Esophagus (tissue), 2 donors: Measurements from ENCODE around the gene GINS2. TPM values are rescaled to one million over a fixed set of nuclear protein-coding genes. Genes with fewer than 3 reads are reported as not detected.

Experiments used
- H3K27ac ChIP-seq, 2 donors: one replicate each; pipeline ENCODE4 v1.5.1; 2013; ENCODE audit warnings: low read depth in 2 of 2, mild to moderate bottlenecking in 2 of 2, inconsistent platforms in 1 of 2, low read length in 1 of 2, moderate library complexity in 1 of 2
- H3K27me3 ChIP-seq, 2 donors: one replicate each; pipeline ENCODE4 v1.6.1; 2013; ENCODE audit warnings: low read length in 2 of 2, control low read depth in 1 of 2, mild to moderate bottlenecking in 1 of 2; ENCODE audit not compliant: insufficient read depth in 2 of 2, control insufficient read depth in 1 of 2
- H3K36me3 ChIP-seq, 2 donors: one replicate each; pipeline ENCODE4 v1.6.1; 2013; ENCODE audit warnings: low read length in 1 of 2; ENCODE audit not compliant: control insufficient read depth in 2 of 2, insufficient read depth in 2 of 2
- H3K4me1 ChIP-seq, 2 donors: one replicate each; pipeline ENCODE4 v1.6.1; 2013; ENCODE audit warnings: low read length in 1 of 2; ENCODE audit not compliant: control insufficient read depth in 2 of 2, insufficient read depth in 2 of 2
- H3K4me3 ChIP-seq, 2 donors: one replicate each; pipeline ENCODE4 v1.5.1; 2013; ENCODE audit warnings: low read length in 2 of 2, mild to moderate bottlenecking in 2 of 2, low read depth in 1 of 2, moderate library complexity in 1 of 2
- H3K9me3 ChIP-seq, 2 donors: one replicate each; pipeline ENCODE4 v1.6.1; 2013; ENCODE audit warnings: mild to moderate bottlenecking in 2 of 2, low read depth in 1 of 2, low read length in 1 of 2, moderate library complexity in 1 of 2; ENCODE audit not compliant: control insufficient read depth in 2 of 2, insufficient read depth in 1 of 2
- WGBS, 2 donors: extraction: QIAGEN DNeasy Blood & Tissue Kit; methylation state at CpG; one replicate each; pipeline ENCODE4 v1.1.7; 2013; 5-methylcytosine and 5-hydroxymethylcytosine counted together
- polyA plus RNA-seq, 2 donors: library from polyadenylated mRNA; stranded (reverse); fragments of 200-250 nt; gene quantifications; one replicate each; pipeline ENCODE4 v1.2.3, GENCODE V29; 2013
- donor health status: healthy with polysubstance abuse.
- donor health status: Bipolar disorder and iron deficiency.

GINS2 gene
- polyA plus RNA-seq, 2 donors = 3.2 to 6.6 TPM

DNA sequence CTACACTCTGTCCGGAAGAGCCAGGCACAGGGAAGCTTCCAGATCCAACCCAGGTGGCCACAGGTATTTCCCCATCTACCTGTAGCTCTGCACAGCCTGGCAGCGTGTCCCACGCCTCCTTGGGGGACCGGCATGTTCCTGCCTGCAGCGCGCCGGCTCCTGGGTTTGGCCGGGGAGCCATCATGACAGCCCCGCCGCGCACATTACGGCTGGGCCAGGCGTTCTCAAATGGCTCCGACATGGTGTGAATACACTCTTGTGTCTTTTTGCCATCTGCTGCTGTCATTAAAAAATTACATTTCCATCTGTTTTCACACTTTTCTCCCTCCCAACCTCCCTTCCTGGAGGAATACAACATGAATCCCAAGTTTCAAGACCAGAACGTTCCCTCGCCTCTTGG, 8.0 kb upstream of the GINS2 start:
- H3K4me3 ChIP-seq = no peak overlapping the region
- WGBS, 2 donors = 37 to 69% methylated on average over 16 of the region's 16 CpGs
- H3K27me3 ChIP-seq = no peaks in the 10 kb centered on the region
- peaks cover 0 to 5% of the 10 kb centered on the region in 2 donors for H3K4me1 ChIP-seq
- H3K36me3 ChIP-seq = no peaks in the 10 kb centered on the region
- H3K27ac ChIP-seq = no peak overlapping the region
- H3K9me3 ChIP-seq = peaks cover 0 to 2% of the 10 kb centered on the region in 2 donors

DNA sequence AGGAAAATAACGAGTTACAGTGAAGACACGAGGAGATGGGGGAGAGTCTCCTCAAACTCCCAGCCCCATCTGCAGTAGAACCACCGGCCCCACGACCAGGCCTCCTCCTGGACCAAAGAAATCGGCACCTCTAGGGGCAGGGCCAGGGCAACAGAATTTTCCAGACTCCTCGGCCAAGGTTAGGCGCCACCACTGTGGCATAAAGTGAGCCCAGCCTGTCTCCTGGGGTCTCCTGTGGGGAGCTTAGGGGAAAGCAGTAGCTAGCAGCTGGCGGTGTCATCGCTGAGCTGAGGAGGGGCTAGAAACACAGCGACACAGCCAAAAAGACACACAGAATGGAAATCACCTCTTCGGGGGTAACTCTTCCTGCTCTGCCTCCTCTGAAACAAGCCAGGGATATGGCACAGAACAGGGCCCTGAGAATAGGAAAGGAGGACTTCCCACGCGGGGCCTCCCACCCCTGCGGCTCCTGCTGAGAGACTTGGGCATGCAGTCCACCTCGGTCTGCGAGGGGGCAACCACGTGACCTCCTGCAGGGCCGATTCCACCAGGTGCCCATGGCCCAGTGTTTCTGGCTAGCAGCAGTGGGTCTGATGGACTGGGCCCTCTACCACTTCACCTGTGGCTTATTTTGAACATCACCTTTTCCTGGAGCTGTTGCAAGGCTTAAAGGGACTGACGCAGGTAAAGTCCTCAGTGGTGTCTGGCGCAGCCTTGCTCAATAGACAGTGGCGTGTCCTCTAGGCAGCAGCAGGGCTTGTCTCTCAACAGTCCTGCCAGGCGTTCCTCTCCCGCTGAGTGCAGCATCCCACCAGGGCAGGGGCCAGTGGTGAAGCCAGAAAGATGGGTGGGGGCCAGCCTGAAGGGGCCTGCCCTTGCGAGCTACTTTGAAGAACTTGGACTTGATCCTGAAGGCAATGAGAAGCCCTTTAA, 6.7 kb upstream of the GINS2 start:
- H3K9me3 ChIP-seq = no peaks in the 10 kb centered on the region

DNA sequence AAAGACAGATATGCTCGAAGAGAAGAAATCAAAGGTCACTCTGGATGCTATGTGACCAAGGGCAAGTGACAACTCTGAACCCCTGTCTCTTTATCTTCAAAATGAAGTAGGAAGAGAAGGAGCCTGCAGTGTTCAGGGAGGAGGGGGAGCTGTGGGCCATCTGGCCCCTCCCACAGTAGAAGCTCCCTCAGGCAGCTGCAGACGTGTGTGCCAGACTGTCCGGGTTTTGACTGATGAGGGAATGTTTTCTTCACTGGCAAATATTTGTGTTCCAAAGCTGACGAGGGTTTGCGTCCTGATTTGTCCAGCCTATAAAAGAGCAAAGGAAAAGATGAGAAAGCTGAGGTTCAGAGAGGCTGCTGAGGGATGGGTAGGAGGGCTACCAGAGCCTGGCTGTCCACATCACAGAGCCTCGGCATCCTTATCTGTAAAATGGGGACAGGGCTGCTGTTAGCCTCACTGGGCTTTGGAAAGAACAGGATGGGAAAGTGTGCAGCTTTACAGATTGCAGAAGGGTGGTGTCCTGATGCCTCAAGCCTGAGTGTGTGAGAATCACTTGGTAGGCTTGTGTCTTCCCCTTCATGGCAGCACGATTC, 1.8 kb upstream of the GINS2 start:
- no peak overlapping the region for H3K27ac ChIP-seq
- no peaks in the 10 kb centered on the region for H3K36me3 ChIP-seq
- no peaks in the 10 kb centered on the region for H3K27me3 ChIP-seq
- H3K4me3 ChIP-seq = no peak overlapping the region
- H3K4me1 ChIP-seq = peaks cover 0 to 3% of the 10 kb centered on the region in 2 donors
- H3K9me3 ChIP-seq = no peaks in the 10 kb centered on the region
- WGBS, 2 donors = 32 to 39% methylated on average over 7 of the region's 7 CpGs

More for the DNA sequence above, 6.7 kb upstream of the GINS2 start:
- no peak overlapping the region for H3K27ac ChIP-seq
- no peak overlapping the region for H3K4me3 ChIP-seq
- H3K36me3 ChIP-seq = no peaks in the 10 kb centered on the region
- WGBS, 2 donors = 77 to 81% methylated on average over 24 of the region's 24 CpGs
- H3K27me3 ChIP-seq = no peaks in the 10 kb centered on the region
- peaks cover 0 to 5% of the 10 kb centered on the region in 2 donors for H3K4me1 ChIP-seq

DNA sequence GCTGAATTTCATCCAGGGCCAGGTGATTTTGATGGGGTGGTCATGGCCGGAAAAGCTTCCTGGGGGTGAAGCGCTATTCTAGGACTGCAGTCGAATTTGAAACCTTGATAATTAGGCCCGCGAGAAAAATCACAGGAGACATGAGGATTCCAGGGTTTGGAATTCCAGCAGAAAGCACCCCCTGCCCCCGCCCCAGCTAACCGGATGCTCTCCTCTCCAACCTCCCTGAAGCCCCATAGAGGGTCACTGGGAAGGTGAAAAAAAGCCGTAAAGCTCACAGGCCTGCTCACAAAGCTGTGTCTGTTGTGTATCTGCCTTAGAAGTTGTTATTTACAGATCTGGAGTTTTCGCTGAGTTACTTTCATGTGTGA, 1.2 kb upstream of the GINS2 start:
- Histone ChIP-seq H3K36me3 (no peaks in the 10 kb centered on the region), H3K27me3 (no peaks in the 10 kb centered on the region), H3K27ac (no peak overlapping the region), H3K4me3 (no peak overlapping the region), H3K4me1 (peaks cover 0 to 3% of the 10 kb centered on the region in 2 donors), H3K9me3 (no peaks in the 10 kb centered on the region)
- 53 to 65% methylated on average over 9 of the region's 9 CpGs for whole genome bisulfite sequencing, 2 donors

DNA sequence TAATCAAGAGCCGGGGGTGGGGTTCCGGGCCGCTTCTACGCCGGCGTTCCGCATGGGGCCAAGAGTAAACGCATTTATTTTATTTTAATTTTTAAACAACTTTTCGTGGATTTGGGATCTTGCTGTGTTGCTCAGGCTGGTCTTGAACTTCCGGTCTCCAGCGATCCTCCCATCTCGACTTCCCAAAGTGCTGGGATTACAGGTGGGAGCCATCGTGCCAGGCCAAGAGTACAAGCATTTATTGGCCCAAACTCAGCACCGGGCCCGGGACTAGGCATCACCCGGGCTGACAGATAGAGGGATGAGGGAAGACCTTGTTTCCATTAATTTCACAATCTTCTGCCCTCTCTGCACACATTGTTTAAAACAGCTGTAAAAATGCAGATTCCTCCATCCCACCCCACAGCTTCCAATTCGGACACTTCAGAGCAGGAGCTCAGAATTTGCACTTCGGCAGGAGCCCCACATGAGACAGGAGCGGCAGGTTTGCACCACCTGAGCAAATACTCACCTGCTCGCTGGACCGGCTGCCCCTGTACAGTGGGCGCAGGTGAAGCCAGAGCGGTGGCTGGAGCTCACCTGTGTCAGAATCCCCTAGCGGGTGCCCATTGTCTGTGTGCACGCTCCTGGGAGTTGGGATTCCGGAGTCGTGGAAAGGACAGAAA, 663 bp upstream of the GINS2 start:
- WGBS, 2 donors = 30 to 34% methylated on average over 26 to 27 of the region's 27 CpGs
- H3K9me3 ChIP-seq = no peaks in the 10 kb centered on the region
- H3K4me1 ChIP-seq = peaks cover 0 to 3% of the 10 kb centered on the region in 2 donors
- peak overlapping the region in 1 of 2 donors; percentile 29 for H3K4me3 ChIP-seq
- no peaks in the 10 kb centered on the region for H3K27me3 ChIP-seq
- no peaks in the 10 kb centered on the region for H3K36me3 ChIP-seq
- no peak overlapping the region for H3K27ac ChIP-seq

DNA sequence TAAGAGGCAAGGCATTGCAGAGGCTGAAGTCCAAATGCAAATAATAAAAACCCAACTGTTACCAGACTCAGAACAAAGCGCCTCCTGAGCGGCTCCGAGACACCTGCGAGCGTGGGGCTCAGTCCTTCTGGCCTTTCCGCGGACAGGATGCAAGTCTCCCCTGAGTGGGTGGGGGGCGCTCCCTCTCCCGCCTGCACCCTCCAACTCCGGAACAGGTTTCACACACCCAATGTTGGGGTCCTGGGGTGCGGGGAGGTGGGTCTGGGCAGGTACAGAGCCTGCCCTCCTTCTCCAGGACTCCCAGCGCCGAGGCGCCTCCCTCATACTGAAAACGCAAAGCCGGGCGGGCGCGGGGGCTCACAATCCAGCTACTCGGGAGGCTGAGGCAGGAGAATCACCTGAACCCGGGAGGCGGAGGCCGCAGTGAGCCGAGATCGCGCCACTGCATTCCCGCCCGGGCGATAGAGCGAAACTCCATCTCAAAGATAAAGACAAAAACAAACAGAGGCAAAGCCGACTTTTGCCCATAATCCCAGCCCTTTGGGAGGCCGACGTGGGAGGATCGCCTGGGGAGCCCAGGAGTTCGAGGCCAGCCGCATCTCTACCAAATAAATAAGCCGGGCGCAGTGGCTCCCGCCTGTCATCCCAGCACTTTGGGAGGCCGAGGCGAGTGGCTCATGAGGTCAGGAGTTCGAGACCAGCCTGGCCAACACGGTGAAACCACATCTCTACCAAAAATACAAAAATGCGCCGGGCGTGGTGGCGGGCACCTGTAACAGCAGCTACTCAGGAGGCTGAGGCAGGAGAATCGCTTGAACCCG, 893 bp downstream of the GINS2 start:
- no peak overlapping the region for H3K27ac ChIP-seq
- H3K4me3 ChIP-seq = peak overlapping the region; percentile 63 to 65
- peaks cover 0 to 3% of the 10 kb centered on the region in 2 donors for H3K4me1 ChIP-seq
- H3K9me3 ChIP-seq = no peaks in the 10 kb centered on the region
- WGBS, 2 donors = 69 to 74% methylated on average over 49 of the region's 49 CpGs
- H3K36me3 ChIP-seq = no peaks in the 10 kb centered on the region
- H3K27me3 ChIP-seq = no peaks in the 10 kb centered on the region

DNA sequence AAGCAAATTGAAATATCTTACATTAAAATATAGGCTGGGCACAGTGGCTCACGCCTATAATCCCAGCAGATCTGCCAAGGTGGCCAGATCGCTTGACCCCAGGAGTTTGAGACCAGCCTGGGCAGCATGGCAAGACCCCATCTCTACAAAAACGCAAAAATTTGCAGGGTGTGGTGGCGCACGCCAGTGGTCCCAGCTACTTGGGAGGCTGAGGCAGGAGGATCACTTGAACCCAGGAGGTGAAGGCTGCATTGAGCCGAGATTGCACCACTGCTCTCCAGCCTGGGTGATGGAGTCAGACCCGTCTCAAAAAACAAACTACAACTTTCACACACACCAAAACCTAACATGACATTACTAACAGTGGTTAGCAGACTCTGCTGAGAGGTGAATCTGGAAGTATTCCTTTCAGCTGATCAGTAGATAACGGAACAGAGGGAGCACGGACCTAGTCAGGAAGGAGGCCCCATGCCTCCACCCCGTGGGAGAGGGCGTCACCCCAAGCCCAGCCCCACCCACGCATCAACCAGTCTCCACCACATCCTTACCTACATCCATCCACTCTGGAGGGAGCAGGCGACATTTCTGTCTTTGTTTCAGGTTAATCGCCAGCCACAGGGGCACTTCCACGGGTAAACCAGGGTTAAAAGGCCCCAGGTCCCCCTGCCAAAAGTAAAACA, 1.7 kb downstream of the GINS2 start:
- Histone ChIP-seq H3K4me1 (peaks cover 0 to 3% of the 10 kb centered on the region in 2 donors), H3K4me3 (no peak overlapping the region), H3K27ac (no peak overlapping the region), H3K9me3 (no peaks in the 10 kb centered on the region), H3K27me3 (no peaks in the 10 kb centered on the region), H3K36me3 (no peaks in the 10 kb centered on the region)
- 72 to 79% methylated on average over 15 of the region's 15 CpGs for WGBS, 2 donors

DNA sequence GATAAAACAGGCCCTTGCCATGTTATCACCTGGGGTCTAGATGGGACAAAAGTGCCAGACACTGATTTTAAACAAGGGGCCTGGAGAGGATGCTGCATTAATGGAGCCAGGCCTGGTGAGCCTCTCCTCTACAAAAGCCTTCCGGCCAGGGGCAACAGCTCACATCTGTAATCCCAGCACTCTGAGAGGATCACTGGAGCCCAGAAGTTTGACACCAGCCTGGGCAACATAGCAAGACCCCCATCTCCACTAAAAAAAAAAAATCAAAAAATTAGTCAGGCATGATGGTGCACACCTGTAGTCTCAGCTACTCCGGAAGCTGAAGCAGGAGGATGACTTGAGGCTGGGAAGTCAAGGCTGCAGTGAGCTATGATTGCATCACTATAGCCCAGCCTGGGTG, 3.5 kb downstream of the GINS2 start:
- 94 to 98% methylated on average over 2 of the region's 2 CpGs for WGBS, 2 donors
- Histone ChIP-seq H3K36me3 (no peaks in the 10 kb centered on the region), H3K27me3 (no peaks in the 10 kb centered on the region), H3K27ac (no peak overlapping the region), H3K4me1 (peaks cover 0 to 3% of the 10 kb centered on the region in 2 donors), H3K4me3 (no peak overlapping the region), H3K9me3 (no peaks in the 10 kb centered on the region)

DNA sequence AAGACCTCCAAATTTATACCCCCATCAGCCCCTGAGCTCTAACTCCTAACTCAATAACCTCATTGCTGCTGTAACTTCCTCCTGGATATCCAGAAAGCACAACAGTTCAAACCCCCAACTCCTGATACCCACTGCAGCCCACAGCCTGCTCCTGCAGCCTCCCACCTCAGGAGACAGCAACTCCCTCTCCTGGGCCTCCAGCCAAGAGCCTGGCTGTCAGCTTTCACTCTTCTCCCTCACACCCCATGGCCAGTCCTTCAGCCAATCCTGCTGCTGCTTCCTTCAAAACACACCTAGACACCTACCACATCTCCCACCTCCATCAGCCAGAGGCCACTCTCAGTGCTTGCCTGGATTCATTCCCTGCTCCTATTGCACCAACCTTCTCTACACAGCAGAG, 5.4 kb downstream of the GINS2 start:
- H3K9me3 ChIP-seq = no peaks in the 10 kb centered on the region
- H3K27ac ChIP-seq = no peak overlapping the region
- no peaks in the 10 kb centered on the region for H3K27me3 ChIP-seq
- H3K4me1 ChIP-seq = peaks cover 0 to 3% of the 10 kb centered on the region in 2 donors
- H3K4me3 ChIP-seq = no peak overlapping the region
- peaks cover 1 to 2% of the 10 kb centered on the region in 2 donors for H3K36me3 ChIP-seq
